ENCODE data around the gene SYNJ2. TPM values are rescaled to one million over a fixed set of nuclear protein-coding genes. Genes with fewer than 3 reads are reported as not detected.
A peak's percentile ranks its signal among the peaks of the same experiment; 100 is the strongest.

Gene SYNJ2
- total RNA-seq, 1 donor from 2014 or later = 7.4 TPM

DNA sequence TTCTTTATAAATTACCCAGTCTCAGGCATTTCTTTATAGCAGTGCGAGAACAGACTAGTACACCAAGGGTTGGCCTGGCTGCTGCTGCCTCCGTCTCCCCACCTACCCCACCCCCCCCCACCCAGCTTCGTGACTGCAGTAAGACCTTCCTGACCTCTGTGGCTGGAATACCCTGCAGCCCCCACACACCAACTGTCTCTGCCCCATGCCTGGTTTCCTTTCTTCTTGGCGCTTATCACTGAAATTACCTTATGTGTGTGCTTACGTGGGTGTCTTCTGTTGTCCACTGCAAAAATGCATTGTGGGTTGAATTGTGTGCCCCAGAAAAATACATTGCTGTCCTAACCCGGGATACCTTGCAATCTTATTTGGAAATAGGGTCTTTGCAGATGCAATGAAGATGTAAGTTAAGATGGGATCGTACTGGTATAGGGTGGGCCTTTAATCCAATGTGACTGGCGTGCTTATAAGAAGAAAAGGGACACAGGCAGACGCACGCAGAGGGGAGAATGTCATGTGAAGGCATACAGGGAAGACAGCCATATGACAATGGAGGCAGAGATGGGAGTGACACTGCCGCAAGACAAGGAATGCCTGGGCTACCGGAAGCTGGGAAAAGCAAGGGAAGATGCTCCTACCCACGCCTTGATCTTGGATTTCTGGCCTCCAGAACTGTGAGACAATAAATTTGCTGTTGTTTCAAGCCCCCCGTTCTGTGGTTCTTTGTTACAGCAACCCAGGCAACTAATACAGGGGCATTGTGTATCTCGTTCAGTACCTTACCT is 15.4 kb downstream of the SYNJ2 start:
- no peak for DNase-seq

DNA sequence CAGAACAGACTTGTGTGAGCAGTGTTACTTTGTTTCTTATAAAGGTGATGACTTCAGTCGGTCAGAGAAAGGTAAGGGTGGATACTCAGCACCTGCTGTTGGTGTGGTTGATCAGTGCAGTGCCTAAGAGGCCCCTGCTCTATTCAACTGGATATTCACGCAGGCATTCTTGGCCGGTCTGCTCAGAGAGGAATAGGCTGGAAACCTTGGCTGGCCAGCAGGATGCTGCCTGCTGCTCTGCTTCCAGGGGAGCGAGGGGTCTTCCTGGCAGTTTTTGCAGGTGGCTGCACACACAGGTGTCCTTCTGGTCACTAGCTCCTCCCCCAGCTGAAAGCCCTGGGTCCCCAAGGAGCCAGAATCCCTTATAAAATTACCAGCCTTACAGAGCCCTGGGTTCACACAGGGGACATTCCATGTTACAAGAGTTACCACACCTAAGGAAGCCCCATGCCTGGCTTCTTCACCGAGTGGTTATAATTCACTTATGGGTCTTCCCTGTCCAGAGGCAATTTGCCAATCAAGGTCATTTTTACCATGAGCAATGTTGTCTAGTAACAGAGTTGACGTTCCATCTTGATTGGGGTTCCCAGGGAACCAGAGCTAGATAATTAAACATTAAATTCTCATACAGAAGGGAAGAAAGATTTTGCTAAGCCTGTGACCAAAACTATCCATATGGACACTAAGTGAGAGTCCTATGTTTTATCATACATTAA is 16.4 kb downstream of the SYNJ2 start:
- no peak for DNase-seq

DNA sequence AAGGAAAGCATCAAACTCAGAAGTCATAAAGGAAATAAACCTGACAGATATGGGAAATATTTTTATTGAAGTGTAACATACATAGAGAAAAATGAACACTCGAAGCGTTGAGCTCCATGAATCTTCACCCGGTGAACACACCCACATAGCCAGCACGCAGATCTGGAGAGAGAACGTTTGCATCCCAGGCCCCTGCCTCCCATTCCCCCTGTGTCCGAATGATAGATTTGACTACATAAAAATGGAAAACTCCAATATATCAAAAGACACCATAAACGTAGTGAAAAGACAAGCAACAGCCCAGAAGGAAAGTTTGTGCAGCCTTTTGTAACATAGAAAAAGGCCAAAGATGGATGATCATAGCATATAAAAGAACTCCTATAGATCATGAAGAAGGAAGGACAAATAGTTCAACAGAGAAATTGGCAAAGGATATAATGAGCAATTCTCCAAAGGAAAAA is 17.1 kb downstream of the SYNJ2 start:
- DNase-seq = no peak

DNA sequence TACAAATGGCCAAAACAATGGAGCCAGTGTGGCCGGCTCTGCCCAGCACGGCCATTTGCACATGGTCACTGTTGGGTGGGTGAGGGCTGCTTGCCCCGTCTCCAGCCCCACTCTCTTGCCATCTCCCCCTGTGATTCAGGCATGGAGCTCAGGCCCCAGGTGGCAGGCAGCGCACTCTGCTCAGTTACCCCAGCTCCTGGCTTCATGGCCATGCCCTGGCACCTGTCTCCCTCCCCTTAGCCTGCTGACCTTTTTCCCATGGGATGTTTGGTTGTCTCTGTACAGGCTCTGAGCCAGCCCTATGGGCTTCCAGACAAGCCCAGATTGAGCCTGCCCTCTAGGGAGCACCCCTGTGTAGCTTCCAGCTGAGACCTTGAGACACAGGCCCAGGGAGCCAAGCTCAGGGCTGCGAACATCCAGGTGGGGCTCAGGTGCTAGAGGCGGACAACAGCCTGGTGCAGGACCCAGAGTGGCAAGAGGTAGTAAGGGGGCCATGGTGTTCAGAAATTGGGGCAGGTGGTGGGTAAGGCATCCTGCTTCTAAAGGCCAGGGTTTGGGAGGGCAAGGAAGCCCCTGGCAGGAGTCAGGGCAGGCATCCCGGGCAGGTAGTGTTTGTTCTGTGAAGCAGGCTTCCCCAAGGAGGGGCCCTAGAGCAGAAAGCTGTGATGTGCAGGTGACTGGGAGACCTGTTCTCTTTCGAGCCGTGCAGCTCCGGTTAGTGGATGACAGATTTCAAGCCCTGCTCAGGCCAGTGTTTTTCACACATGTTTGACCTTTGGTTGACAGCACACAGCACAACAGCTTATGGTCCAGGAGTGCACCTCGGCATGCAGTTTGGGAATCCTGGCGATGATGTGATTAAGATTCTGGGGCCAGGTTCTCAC is 17.7 kb downstream of the SYNJ2 start:
- DNase-seq = no peak

DNA sequence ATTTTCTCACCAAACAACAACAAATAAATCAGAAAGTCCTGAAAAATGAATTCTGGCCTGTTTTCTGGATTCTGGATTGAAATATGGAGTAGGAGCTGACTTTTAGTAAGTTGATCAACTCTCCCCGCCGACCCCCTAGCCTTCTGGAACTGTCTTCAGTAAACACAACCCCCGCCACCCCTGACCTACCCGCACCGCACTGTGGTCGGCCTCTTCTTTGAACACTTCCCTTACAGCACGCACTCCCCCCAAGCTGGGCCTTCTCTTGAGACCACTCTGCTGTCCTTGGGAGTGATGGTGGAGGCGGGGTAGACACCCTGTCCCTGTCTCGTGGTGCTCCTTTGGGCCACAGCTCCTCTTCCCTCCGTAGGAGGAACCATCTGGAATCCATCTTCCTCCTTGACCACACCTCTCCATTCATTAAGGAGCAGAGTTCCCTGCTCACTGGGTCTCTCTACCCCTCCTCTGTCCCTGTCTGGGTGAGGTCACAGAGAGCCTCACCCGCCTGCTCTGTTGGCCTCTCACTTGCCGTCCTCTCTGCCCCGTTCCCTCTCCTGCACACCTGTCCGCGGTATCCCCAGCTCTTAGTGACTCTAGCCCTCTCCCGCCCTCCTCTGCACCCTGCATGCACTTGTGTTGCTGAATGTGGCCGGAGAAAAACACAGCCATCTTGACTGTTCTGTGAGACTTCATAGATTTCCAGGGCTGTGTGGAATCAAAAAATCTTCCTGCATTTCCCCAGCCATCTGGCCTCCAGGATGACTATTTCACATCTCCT is 19.1 kb downstream of the SYNJ2 start:
- no peak for DNase-seq

DNA sequence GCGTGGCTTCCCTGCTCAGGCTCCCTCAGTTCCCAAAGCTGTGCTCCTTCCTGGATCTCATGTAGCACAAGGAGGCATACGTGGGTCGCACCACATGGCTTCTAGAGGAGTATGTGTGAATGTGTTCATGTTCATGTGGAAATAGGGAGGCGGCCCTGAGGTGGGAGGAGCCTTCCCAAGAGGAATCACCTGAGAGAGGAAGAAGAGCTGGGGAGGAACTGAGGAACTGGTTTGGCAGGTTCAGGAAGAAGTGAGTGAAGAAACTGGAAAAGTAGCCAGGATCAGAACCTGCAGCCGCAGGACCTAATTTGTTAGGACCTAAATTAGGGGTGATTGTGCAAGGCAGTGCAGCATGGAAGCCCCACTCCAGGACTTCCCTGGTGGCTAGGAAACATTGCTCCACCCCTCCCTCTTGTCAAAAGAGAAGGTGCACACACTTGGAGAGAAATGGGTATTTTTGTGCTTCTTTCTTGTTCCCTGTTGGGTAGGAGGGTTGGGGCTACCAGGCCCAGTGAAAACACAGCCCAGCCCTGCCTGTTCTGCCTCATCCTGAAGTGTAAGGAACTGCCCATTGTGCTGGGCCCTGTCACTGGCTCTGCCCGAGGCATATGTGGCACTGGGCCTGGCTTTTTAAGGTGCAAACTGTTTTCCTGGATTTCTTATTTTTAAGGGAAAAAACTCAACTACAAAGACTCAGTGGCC is 20.7 kb downstream of the SYNJ2 start:
- no peak for DNase-seq

DNA sequence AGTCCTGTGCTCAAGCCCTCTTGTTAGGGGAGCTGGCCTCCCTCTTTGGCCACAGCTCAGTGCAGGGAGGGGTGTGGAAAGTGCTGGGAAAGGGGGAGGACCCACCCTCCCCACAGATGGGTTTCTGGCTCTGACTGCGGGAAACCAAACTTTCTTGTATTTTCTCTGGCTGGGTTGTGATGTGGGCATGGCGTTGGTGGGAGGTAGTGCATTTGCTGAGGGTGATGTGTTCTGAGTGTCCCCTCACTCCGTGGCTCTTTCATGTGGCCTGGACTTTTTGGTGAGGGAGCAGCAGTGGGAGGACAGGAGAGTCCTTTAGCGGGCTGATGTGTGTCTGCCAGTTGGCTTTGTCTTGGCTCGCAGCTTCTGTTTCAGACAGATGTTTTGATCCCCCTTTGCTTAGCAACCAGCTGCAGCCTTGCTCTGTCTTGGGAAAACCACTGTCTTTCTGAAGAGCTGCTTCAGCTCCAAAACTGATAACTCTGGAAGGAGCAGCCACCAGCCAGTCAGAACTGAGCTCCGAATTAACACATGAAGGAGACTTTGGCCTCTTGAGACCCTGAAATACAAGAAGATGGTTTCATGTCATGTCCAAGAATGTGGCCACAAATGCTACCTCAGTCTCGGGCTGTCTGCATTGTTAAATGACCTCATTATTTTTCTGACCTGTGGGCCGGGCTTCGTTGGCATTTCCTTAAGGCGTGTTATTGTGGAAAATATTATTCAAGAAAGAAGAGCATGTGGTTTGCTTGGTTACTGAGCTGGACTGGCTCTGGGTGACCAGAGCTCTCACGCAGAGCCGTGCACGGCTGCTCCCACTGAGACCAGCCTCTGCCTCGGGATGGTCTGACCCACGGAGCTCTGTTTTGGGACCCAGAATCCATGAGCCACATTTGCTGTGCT is 21.5 kb downstream of the SYNJ2 start:
- DNase-seq = peak; percentile 96

DNA sequence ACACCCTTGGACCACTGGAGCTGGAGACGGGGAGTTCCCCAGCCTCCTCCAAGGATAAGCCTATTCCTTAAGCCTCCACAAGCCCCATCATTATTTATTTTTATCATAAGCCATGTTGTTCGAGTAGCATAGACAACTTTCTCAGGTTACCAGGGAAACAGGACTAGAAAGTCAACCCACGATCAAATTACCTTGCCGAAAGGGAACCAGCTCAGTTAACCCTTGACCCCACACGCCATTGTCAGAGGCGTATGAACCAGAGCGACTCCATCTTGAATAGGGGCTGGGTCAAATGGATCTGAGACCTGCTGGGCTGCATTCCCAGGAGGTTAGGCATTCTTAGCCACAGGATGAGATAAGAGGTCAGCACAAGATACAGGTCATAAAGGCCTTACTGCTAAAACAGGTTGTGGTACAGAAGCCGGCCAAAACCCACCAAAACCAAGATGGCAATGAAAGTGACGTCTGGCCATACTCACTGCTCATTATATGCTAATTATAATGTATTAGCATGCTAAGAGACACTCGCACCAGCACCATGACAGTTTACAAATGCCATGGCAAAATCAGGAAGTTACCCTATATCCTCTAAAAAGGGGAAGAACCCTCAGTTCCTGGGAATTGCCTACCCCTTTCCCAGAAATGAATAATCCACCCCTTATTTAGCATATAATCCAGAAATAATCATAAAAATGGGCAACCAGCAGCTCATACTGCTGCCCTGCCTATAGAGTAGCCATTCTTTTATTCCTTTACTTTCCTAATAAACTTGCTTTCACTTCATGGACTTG is 22.4 kb downstream of the SYNJ2 start:
- DNase-seq = no peak

DNA sequence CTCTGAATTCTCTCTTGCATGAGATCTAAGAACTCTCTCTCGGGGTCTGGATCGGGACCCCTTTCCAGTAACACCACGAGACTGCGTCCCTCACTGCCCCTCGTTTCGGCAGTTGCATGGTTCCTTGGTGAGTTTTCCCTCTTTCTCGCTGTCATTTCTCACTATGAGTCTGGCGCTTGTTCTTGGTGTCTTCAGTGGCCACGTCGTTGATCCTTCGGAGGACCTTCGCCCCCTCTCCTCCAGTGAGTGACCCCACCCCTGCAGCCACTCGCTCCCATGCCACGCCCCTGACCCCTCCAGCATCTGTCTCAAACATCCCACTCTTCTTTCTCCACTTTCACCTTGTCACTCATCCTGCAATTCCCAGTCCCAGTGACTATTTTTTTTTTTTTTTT is 23.0 kb downstream of the SYNJ2 start:
- no peak for DNase-seq

DNA sequence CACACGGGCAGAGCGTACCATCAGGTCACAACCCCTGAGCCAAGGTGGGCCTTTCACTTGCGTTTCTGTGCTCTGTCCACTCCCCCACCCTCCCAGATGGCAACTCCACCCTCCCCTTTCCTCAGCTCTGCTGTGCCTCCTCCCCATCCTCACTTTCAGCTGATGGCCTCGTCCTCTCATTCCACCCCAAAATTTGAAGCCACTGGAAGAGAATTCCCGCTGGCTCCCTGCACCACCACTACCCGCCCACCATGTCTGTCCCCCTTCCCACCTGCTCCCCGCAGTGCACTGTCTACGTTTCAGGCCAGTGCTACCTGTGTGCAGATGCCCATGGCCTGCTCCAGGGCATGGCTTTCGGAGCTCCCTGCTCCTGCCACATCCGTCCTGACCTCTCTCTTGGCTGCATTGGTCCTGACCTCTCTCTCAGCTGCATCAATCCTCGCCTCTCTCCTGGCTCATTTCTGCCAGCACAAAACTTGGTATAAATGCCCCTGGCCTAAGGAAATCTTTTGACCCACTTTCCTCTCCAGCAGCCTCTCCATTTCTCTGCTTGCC is 24.0 kb downstream of the SYNJ2 start:
- no peak for DNase-seq

DNA sequence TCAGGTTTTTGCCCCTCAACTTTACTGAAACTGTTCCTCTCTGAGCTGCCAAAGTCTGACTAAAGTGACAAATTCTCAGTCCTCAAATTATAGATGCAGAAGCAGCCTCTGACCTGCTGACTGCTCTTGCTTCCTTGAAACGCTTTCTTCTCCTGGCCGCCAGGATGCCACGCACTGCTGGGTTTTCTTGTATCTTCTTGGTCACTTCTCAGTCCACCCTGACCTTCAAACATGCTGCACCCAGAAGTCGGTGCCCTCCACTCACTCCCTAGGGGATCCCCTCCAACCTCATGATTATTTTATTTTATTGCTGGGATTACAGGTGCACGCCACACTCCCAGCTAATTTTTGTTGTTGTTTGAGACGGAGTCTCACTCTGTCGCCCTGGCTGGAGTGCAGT is 24.7 kb downstream of the SYNJ2 start:
- DNase-seq = no peak

DNA sequence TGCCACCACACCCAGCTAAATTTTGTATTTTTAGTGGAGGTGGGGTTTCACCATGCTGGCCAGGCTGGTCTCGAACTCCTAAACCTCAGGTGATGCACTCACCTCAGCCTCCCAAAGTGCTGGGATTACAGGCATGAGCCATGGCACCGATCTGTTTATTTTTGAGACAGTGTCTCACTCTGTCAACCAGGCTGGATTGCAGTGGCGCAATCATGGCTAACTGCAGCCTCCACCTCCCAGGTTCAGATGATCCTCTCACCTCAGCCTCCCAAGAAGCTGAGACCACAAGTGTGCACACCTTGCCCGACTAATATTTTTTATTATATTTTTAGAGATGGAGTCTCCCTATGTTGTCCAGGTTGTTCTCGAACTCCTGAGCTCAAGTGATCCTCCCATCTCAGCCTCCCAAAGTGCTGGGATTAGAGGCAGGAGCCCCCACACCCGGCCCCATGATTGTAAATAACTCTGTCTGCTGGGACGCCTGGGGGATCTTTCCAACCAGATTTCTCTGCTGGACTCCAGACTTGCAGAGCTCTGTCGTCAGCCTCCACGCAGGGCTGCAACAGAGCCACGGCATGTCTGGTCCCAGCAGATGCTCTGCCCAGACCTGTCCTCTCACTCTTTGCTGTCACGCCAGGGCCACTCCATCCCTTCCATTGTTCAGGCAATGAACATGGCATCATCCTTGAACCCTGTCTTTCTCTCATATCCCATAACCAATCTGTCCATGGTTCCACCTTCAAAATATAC is 25.3 kb downstream of the SYNJ2 start:
- no peak for DNase-seq

DNA sequence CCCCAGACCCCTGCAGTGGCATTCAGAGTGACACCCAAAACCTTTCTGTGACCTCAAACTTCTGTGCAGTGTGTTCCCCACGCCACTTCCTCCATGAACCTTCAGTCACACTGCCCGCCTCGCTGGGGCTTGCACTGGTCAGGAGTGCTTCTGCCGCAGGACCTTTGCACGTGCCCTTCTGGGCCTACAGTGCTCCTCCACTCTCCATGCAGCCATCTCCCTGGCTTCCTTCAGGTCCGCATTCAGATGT is 27.1 kb downstream of the SYNJ2 start:
- no peak for DNase-seq

DNA sequence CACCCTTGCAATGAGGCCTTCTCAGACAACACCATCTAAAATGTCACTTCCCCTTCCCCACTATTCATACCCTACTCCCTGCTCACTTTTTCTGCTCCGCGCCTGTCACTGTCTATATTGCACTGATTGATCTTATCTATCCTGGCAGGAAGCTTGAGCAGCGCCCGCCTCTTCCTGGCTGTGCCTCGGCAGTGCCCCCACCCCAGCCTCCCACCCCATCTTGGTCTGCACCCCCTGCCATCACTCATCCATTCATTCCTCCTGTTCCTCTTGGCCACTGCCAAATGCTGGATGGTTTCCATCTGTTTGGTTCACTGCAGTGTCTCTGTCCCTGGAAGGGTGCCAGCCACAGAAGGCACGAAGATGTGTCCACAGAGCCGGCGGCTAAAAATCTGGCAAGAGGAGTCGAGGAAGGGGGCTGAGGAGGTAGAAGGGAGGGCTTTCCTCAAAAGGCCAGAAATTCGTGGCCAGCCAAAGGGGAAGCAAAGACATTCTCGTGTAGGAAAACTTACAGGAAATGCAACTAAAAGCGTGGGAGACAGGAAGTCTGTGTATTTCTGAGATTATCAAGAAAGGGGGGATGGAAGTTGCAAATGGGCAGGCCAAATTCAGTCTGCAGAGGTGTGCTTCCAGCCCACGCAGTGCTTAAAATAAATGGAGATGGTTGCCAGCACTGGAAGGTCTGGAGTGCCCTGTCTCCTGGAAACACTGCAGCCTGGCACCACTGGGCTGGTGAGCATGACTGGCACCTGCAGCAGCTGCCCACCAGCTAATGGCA is 27.6 kb downstream of the SYNJ2 start:
- DNase-seq = peak; percentile 68

DNA sequence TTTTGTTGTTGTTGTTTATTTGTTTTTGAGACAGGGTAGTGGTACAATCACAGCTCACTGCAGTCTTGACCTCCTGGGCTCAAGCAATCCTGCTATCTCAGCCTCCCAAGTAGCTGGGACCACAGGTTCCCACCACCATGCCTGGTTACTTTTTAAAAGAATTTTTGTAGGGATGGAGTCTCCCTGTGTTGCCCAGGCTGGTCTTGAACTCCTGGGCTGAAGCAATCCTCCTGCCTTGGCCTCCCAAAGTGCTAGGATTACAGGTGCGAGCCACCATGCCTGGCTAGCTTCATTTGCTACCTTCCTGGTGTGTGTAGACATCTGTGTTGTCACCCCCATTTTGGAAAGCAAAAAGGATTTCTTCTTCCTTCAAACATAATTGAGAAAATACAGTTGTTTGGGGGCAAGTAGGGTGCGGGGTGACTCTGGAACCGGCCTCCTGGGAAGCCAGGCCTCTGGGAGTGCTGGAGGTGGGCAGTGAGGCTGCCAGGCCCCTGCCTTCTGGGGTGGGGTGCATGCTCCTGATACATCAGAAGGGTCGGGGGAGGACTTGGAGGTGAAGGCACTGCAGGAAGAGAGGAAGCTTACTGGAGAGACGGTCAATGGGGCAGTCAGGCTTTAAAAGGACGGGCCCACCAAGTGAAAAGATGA is 28.4 kb downstream of the SYNJ2 start:
- DNase-seq = no peak

DNA sequence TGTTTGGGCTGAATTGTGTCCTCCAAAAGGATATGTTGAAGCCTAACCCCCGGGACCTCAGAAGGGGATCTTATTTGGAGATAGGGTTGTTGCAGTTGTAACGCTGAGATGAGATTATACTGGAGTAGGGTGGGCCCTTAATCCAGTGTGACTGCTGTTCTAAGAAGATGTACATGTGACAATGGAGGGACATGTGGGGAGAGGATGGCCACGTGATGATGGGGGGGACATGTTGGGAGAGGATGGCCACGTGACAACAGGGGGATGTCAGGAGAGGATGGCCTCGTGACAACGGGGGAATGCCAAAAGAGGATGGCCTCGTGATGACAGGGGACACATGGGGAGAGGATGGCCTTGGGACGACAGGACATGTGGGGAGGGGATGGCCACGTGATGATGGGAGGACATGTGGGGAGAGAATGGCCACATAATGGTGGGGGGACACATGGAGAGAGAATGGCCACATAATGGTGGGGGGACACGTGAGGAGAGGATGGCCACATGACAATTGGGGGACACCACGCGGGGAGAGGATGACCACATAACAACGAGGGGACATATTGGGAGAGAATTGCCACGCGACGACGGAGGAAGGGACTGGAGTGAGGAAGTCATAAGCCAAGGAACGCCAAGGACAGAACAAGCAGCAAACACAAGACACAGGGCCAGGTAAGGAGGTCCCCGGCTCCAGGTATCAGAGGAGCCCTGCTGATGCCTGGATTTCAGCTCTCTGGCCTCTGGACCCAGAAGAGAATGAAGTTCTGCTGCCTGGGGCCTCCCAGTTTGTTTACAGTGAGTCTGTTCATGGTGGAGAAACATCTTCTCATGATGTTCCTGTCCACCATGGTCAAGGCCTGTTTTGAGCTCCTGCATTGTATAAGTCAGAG is 29.2 kb downstream of the SYNJ2 start:
- DNase-seq = no peak

Data from skin of body (tissue), 2 donors.